ENCODE measurements around the gene ZC3H12C. TPM values are rescaled to one million over a fixed set of nuclear protein-coding genes. Genes with fewer than 3 reads are reported as not detected.

The ZC3H12C gene
- total RNA-seq, 1 donor from 2014 or later: 11.4 TPM

GRCh38 chr11:110077831-110078325 lies 15.3 kb upstream of the ZC3H12C start:
- no peak overlapping the region for H3K27ac ChIP-seq
- no peaks in the 10 kb centered on the region for H3K4me1 ChIP-seq
- H3K9me3 ChIP-seq: no peaks in the 10 kb centered on the region
- no peak overlapping the region for H3K4me3 ChIP-seq
- DNase-seq (no peak), ATAC-seq (no peak)
- intact Hi-C loops (cut with DNase I): no loop called here
- H3K27me3 ChIP-seq (ENCODE audit: low read depth): no peaks in the 10 kb centered on the region
- no peak for TF ChIP-seq CTCF (IDR thresholded peaks at IDR 0.05)
- H3K36me3 ChIP-seq: no peaks in the 10 kb centered on the region

- DNase-seq: no peak
- Histone ChIP-seq H3K27ac (no peak overlapping the region), H3K4me1 (no peaks in the 10 kb centered on the region), H3K4me3 (no peak overlapping the region), H3K36me3 (no peaks in the 10 kb centered on the region), H3K9me3 (no peaks in the 10 kb centered on the region), H3K27me3 (ENCODE audit: low read depth) (no peaks in the 10 kb centered on the region)
- intact Hi-C loops (cut with DNase I): no loop called here
- no peak for ATAC-seq
- no peak for TF ChIP-seq CTCF (IDR thresholded peaks at IDR 0.05)
Measured at GRCh38 chr11:110078923-110079544, 14.2 kb upstream of the ZC3H12C start.

- no peak for TF ChIP-seq CTCF (IDR thresholded peaks at IDR 0.05)
- H3K27me3 ChIP-seq (ENCODE audit: low read depth): no peaks in the 10 kb centered on the region
Measured at GRCh38 chr11:110079726-110080125, 13.5 kb upstream of the ZC3H12C start.

GRCh38 chr11:110081462-110082376 lies 11.5 kb upstream of the ZC3H12C start:
- H3K27me3 ChIP-seq (ENCODE audit: low read depth): no peaks in the 10 kb centered on the region
- no peak for DNase-seq
- peaks cover 2% of the 10 kb centered on the region for H3K4me1 ChIP-seq
- intact Hi-C loops (cut with DNase I): no loop called here
- no peaks in the 10 kb centered on the region for H3K36me3 ChIP-seq
- H3K27ac ChIP-seq: no peak overlapping the region
- ATAC-seq: no peak
- no peaks in the 10 kb centered on the region for H3K9me3 ChIP-seq
- H3K4me3 ChIP-seq: no peak overlapping the region
- TF ChIP-seq CTCF (IDR thresholded peaks at IDR 0.05): no peak

More at GRCh38 chr11:110079726-110080125, 13.5 kb upstream of the ZC3H12C start:
- intact Hi-C loops (cut with DNase I): no loop called here
- ATAC-seq (no peak), DNase-seq (no peak)
- Histone ChIP-seq H3K4me1 (no peaks in the 10 kb centered on the region), H3K9me3 (no peaks in the 10 kb centered on the region), H3K4me3 (no peak overlapping the region), H3K27ac (no peak overlapping the region), H3K36me3 (no peaks in the 10 kb centered on the region)

GRCh38 chr11:110082899-110083298 lies 10.3 kb upstream of the ZC3H12C start:
- no peaks in the 10 kb centered on the region for H3K36me3 ChIP-seq
- ATAC-seq (no peak), DNase-seq (no peak)
- no peak overlapping the region for H3K4me3 ChIP-seq
- H3K27me3 ChIP-seq (ENCODE audit: low read depth): no peaks in the 10 kb centered on the region
- H3K9me3 ChIP-seq: no peaks in the 10 kb centered on the region
- peaks cover 11% of the 10 kb centered on the region for H3K4me1 ChIP-seq
- no peak overlapping the region for H3K27ac ChIP-seq
- intact Hi-C loops (cut with DNase I): no loop called here
- TF ChIP-seq CTCF (IDR thresholded peaks at IDR 0.05): no peak
